NCI-H1930 (cell line): ENCODE data around the gene TBL1X.

Experiments
- DNase-seq, 2 experiments: peaks; one replicate each; lab custom pipeline; 2025; lab: John Stamatoyannopoulos, UW

Gene TBL1X

GRCh38 chrX:9586992-9587392 is 122.1 kb downstream of the TBL1X start:
- DNase-seq: no peak

DNA sequence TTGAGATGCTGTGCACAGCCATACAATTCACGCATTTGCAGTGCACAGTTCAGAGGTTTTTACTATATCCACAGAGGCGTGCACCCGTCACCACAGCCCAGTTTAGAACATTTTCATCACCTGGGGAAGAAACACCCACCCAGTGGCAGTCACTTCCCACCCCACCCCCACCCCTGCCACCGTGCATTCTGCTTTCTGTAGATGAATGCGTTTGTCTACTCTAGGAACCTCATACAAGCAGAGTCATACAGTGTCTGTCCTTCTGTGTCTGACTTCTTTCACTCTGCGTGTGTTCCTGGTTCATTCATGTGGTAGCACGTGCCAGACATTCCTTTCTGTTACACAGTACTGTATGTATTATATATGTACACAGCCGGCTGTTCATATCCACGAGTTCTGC is 122.8 kb downstream of the TBL1X start:
- DNase-seq: no peak

DNA sequence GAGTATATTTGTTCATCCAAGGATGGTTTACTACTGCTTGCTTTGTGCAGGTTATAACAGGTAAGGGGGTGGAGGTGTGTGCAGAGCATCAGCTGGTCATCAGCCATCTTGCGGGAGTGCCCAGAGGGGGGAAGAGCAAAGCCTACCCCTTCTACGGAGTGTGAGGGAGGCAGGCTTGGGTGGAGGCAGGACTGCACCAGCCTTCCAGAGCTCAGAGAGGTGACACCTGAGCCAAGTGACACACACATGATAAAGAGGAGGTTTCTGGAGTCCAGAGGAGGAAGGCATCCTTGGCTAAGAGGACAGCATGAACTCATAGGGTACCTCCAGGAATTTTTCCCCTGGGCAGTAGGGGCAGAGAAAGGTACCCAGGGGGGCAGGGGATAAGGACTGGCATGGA is 126.6 kb downstream of the TBL1X start:
- DNase-seq: no peak

GRCh38 chrX:9593756-9594155 is 128.9 kb downstream of the TBL1X start:
- DNase-seq: no peak

GRCh38 chrX:9595174-9595573 is 130.3 kb downstream of the TBL1X start:
- no peak for DNase-seq

GRCh38 chrX:9596837-9597236 is 132.0 kb downstream of the TBL1X start:
- no peak for DNase-seq

DNA sequence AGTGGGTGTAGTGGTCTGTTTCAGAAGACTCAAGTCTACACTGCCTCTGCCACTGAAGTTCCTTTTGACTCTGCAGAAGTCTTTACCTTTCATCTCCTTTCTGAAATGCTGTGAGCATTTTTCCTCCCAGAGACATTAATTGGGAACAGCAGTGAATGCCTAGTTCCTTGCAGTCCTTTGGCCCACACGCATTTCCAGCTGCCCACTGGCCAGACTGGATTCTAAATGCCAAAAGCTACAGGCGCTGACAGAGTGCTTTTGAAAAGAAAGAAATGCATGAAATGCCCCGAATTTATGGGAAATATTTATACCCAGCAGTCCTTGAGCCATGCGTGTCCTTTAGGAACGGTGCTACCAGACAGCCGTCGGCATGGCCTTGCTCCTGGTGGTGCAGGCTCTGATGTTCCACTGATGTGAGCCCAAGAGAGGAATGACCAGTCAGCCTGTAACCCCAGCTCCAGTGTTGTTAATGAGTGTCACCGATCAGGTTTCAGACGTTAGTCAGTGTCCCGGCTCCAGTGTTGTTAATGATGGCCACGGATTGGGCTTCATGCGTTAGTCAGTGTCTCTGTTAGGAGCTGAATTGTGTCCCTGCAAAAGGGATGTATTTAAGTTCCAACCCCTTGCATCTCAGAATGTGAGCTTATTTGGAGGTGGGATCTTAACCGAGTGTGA is 132.6 kb downstream of the TBL1X start:
- DNase-seq: no peak

DNA sequence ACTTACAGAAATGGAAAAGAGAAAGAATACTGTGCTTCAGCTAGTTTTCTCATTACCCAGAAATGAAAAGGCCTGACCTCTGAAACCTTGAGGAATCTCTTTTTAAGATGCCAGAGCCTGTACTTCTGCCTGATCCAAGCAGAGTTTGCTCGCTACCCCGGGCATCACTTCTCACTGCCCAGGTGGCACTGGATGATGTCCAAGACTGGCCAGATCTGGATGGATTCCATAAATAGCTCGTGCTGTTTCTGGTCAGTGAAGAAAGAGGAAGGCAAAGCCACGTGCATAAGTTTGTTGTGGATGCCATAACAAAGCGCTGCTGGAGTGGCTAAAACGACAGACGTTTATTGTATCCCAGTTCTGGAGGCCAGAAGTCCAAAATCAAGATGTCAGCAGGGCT is 133.5 kb downstream of the TBL1X start:
- no peak for DNase-seq

DNA sequence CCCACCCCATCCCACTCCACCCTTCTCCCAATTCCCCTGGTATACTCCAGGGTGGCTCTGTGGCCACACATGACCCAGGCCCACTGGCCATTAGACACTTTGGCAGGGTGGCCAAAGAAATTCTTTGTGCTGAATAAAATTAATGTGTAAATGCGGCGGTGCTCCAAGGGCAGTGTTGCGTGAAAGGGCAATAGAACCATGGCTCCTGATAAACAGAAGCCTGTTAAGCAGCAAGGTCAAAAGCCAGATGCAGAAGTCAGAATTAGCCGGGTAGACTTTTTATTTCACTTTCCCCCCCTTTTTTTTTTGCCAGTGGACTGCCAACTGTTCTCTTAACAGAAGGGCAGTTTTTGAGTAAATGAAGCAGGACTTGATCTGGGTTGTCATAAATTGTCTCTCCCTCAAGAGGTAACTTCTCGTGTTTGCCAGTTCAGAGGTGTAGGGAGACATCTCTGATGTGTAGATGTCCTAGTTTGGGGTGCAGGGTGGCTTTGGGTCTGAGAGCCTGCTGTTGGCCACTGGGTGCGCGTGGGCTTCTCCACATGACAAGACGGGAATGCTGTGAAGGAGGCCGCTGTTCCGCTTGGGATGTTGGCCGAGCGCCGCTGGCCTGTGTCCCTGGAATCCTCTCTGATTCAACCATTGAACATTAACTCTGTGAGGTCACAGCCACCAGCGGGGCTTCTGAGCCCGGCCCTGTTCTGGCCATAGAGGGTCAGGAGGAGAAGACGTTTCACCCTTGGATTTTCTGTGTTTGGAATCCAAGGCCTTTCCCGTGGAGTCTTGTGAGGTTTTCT is 139.5 kb downstream of the TBL1X start:
- no peak for DNase-seq

DNA sequence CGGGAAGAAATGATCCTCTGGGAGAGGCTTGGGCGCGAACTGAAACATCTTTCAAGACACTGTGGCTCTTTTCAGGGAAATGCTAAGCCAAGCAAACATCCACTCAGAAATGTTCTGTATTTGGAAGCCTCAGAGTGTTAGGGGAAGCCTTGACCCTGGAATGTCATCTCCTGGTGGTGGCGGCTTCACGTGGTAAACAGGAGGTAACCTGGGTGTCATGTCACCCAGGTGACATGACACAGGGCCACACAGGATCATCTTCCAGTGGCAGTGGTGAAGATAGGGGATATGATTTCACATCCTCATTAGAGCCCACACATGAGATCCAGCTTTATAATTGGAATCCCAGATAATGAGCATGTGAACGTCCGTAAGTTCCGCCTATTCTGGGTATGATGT is 140.0 kb downstream of the TBL1X start:
- no peak for DNase-seq

DNA sequence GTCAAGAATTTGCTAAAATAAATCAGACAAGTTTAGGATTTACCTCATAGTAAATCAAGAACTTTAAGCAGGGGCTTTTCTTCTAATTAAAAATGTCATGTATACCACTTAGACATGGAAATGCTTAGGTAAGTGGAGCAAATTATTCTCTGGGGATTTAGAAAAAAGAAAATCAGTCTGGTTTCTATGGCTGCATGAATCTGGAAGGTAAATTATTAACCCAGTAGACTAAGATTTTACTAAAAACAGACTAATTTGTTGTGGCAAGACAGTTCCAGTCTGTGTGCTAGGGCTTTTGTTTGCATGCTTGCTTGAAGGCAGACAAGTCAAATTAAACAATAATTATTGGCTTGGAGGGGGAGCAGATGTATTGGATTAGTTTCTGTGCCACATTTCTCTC is 140.6 kb downstream of the TBL1X start:
- no peak for DNase-seq

- no peak for DNase-seq
These were observed 142.1 kb downstream of the TBL1X start for GRCh38 chrX:9606971-9607370.

DNA sequence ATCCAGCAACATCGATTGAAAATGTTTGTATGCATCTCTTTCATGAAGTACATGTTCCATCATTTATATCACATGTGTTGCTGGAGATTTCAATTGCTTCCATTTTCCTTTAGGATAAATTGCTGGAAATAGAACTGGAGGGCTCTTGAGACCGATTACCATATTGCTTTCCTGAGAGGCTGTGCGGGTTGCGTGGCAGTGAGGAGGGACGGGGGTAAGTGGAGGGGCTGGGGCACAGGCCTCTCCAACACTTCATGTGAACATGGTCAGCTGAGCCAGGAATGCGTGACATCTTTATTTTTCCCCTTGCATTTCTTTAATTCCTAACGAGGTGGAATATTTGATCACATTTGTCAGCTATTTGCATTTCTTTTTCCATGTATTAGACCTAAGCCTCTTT is 144.6 kb downstream of the TBL1X start:
- no peak for DNase-seq

- DNase-seq: no peak
These were observed 145.1 kb downstream of the TBL1X start for GRCh38 chrX:9609987-9610386.

GRCh38 chrX:9610771-9611392 is 146.0 kb downstream of the TBL1X start:
- no peak for DNase-seq

- DNase-seq: no peak
These were observed 146.7 kb downstream of the TBL1X start for GRCh38 chrX:9611436-9612145.

DNA sequence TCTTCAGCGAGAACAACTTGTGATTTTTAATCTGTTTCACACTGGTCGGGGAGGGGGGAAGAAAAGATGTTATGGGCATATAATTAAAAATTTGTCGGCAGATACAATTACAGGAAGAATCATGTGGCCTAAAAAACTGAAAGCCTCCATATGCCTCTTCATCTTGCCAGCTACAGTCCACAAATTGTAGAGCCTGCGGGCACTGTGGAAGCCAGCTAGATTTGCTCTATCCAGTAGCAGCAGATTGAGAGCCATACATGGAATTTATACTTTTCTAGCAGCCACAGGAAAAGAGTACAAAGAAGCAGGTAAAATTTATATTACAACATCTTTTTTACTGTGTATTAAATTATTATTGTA is 147.3 kb downstream of the TBL1X start:
- DNase-seq: no peak

DNA sequence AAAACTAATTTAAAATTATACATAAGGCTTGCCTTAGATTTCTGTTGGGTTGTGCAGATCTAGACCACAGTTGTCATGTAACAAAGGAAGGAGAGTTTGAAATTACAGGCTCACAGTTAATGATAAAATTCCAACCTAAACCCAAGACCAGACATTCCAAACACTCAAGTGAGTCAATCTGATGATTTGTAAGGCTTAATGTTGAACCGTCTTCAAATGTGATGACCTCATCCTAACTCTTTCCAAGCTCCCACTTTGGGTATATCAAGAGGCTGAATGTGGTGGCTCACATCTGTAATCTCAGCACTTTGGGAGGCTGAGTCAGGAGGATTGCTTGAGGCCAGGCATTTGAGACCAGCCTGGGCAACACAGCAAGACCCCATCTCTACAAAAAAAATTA is 149.2 kb downstream of the TBL1X start:
- no peak for DNase-seq

GRCh38 chrX:9619133-9619532 is 154.3 kb downstream of the TBL1X start:
- no peak for DNase-seq

- DNase-seq: no peak
These were observed 154.7 kb downstream of the TBL1X start for GRCh38 chrX:9619581-9619980.

- no peak for DNase-seq
These were observed 157.3 kb downstream of the TBL1X start for GRCh38 chrX:9622128-9622527.

- DNase-seq: no peak
These were observed 161.5 kb downstream of the TBL1X start for GRCh38 chrX:9626379-9626778.

DNA sequence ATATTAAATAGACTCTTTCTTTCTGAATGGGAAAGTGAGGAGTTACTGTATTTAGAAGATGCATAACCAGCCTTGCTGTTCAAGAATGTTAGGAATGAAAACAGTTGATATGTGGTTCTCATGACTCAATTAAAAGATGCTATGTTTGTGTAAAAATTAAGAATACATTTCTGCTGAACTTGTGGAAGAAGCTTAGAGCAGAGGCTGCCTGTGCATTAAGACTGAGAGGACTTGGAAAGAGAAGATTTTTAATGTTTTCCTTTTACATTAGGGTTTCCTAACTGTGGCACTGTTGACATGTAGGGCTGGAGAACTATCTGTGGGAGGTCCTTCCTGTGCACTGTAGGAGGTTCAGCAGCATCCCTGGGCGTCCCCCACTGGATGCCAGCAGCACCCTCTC is 163.1 kb downstream of the TBL1X start:
- DNase-seq: no peak
